Chondrocyte (in vitro differentiated cells): ENCODE data around the gene MBLAC1. TPM values are rescaled to one million over a fixed set of nuclear protein-coding genes. Genes with fewer than 3 reads are reported as not detected.
A peak's percentile ranks its signal among the peaks of the same experiment; 100 is the strongest.

Source experiments
- DNase-seq: peaks from one replicate; pipeline ENCODE4 v3.0.0; 2021; ENCODE audit warnings: mixed read lengths, low spot score
- H3K27ac Mint-ChIP-seq: one replicate; pipeline ENCODE4 v1.8.0; 2021; ENCODE audit warnings: mild to moderate bottlenecking, moderate library complexity, mixed read lengths; ENCODE audit not compliant: unreplicated experiment
- H3K27me3 Mint-ChIP-seq: 2 replicates; pipeline ENCODE4 v1.8.0; 2021; ENCODE audit warnings: low read depth, mixed read lengths
- H3K36me3 Mint-ChIP-seq: 2 replicates; pipeline ENCODE4 v1.8.0; 2021; ENCODE audit warnings: low read depth, mixed read lengths
- H3K4me1 Mint-ChIP-seq: 2 replicates; pipeline ENCODE4 v1.8.0; 2021; ENCODE audit warnings: low read depth, mild to moderate bottlenecking, mixed read lengths
- H3K4me3 Mint-ChIP-seq: one replicate; pipeline ENCODE4 v1.8.0; 2021; ENCODE audit warnings: mild to moderate bottlenecking, moderate library complexity, mixed read lengths; ENCODE audit not compliant: unreplicated experiment
- H3K9me3 Mint-ChIP-seq: 2 replicates; pipeline ENCODE4 v1.8.0; 2021; ENCODE audit warnings: low read depth, mixed read lengths
- CTCF ChIP-seq: fragments of 200-600 bp; sonication (generic); IDR thresholded peaks from 2 replicates; pipeline ENCODE4 v1.5.0; 2021; ENCODE audit warnings: antibody characterized with exemption, mild to moderate bottlenecking, moderate library complexity
- total RNA-seq: library from RNA; stranded (reverse); gene quantifications from 3 replicates; pipeline ENCODE4 v1.2.1, GENCODE V29; 2021

The MBLAC1 gene
- total RNA-seq, 1 donor from 2014 or later, result 1.7 TPM

GRCh38 chr7:100159099-100159623, 32.4 kb downstream of the MBLAC1 start:
- no peak for DNase-seq
- Mint-ChIP-seq H3K4me3 (peak overlapping the region; percentile 75), H3K9me3 (no peaks in the 10 kb centered on the region), H3K27ac (peak overlapping the region; percentile 63), H3K27me3 (no peaks in the 10 kb centered on the region), H3K4me1 (peaks cover 31% of the 10 kb centered on the region), H3K36me3 (peaks cover 3% of the 10 kb centered on the region)
- no peak for TF ChIP-seq CTCF

GRCh38 chr7:100160067-100160466, 33.3 kb downstream of the MBLAC1 start:
- Mint-ChIP-seq H3K4me3 (no peak overlapping the region), H3K4me1 (peaks cover 31% of the 10 kb centered on the region), H3K27me3 (no peaks in the 10 kb centered on the region), H3K27ac (no peak overlapping the region), H3K9me3 (no peaks in the 10 kb centered on the region), H3K36me3 (peaks cover 2% of the 10 kb centered on the region)
- no peak for DNase-seq
- no peak for TF ChIP-seq CTCF

GRCh38 chr7:100163006-100163531, 36.3 kb downstream of the MBLAC1 start:
- Mint-ChIP-seq H3K27ac (no peak overlapping the region), H3K36me3 (no peaks in the 10 kb centered on the region), H3K27me3 (no peaks in the 10 kb centered on the region), H3K4me1 (peaks cover 18% of the 10 kb centered on the region), H3K9me3 (no peaks in the 10 kb centered on the region), H3K4me3 (no peak overlapping the region)
- peak; percentile 49 for DNase-seq
- TF ChIP-seq CTCF, result no peak

GRCh38 chr7:100163871-100164270, 37.1 kb downstream of the MBLAC1 start:
- Mint-ChIP-seq H3K27me3 (no peaks in the 10 kb centered on the region), H3K4me3 (no peak overlapping the region), H3K4me1 (peaks cover 22% of the 10 kb centered on the region), H3K36me3 (no peaks in the 10 kb centered on the region), H3K27ac (no peak overlapping the region), H3K9me3 (no peaks in the 10 kb centered on the region)
- no peak for TF ChIP-seq CTCF
- peak; percentile 25 for DNase-seq

GRCh38 chr7:100166317-100166940, 39.7 kb downstream of the MBLAC1 start:
- Mint-ChIP-seq H3K27me3 (peaks cover 2% of the 10 kb centered on the region), H3K9me3 (no peaks in the 10 kb centered on the region), H3K36me3 (no peaks in the 10 kb centered on the region), H3K27ac (no peak overlapping the region), H3K4me1 (peaks cover 24% of the 10 kb centered on the region), H3K4me3 (no peak overlapping the region)
- peak; percentile 64 for DNase-seq
- TF ChIP-seq CTCF, result no peak
